Measurements from ENCODE around the gene GALNS.
"Not testable (repeated sequence)": the region's sequence is repeated elsewhere in the genome, so short reads cannot be mapped to it uniquely, and the experiment has no call there.

DNA sequence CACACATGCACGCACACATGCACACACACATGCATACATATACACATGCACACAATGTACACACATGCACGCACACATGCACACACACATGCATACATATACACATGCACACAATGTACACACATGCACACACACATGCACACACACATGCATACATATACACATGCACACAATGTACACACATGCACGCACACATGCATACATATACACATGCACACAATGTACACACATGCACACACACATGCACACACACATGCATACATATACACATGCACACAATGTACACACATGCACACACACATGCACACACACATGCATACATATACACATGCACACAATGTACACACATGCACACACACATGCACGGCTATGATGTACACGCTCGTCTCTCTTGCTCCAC is 37.5 kb upstream of the GALNS start:
- TF ChIP-seq, protein P1, sequence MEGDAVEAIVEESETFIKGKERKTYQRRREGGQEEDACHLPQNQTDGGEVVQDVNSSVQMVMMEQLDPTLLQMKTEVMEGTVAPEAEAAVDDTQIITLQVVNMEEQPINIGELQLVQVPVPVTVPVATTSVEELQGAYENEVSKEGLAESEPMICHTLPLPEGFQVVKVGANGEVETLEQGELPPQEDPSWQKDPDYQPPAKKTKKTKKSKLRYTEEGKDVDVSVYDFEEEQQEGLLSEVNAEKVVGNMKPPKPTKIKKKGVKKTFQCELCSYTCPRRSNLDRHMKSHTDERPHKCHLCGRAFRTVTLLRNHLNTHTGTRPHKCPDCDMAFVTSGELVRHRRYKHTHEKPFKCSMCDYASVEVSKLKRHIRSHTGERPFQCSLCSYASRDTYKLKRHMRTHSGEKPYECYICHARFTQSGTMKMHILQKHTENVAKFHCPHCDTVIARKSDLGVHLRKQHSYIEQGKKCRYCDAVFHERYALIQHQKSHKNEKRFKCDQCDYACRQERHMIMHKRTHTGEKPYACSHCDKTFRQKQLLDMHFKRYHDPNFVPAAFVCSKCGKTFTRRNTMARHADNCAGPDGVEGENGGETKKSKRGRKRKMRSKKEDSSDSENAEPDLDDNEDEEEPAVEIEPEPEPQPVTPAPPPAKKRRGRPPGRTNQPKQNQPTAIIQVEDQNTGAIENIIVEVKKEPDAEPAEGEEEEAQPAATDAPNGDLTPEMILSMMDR (IDR thresholded peaks at IDR 0.05), result not testable (repeated sequence)
- TF ChIP-seq EP300, POLR2A (IDR thresholded peaks at IDR 0.05): not testable (repeated sequence)
